ENCODE measurements around the gene CDC42SE2. TPM values are rescaled to one million over a fixed set of nuclear protein-coding genes. Genes with fewer than 3 reads are reported as not detected.
"Not testable (repeated sequence)": the region's sequence is repeated elsewhere in the genome, so short reads cannot be mapped to it uniquely, and the experiment has no call there.

Gene CDC42SE2
- total RNA-seq, 1 experiment from 2014 or later, result 23.2 TPM

- no peak overlapping the region for H3K27ac Mint-ChIP-seq
- WGBS (ENCODE audit: extremely low coverage, insufficient read length, low lambda C conversion rate), result no CpG with 5 or more reads among the region's 2 CpGs
These were observed 42.1 kb downstream of the CDC42SE2 start for GRCh38 chr5:131305906-131306305.

DNA sequence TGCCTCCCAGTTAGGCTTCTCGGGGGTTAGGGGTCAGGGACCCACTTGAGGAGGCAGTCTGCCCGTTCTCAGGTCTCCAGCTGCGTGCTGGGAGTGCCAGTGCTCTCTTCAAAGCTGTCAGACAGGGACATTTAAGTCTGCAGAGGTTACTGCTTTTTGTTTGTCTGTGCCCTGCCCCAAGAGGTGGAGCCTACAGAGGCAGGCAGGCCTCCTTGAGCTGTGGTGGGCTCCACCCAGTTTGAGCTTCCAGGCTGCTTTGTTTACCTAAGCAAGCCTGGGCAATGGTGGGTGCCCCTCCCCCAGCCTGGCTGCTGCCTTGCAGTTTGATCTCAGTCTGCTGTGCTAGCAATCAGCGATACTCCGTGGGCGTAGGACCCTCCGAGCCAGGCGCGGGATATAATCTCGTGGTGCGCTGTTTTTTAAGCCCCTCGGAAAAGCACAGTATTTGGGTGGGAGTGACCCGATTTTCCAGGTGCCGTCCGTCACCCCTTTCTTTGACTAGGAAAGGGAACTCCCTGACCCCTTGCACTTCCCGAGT lies 48.5 kb downstream of the CDC42SE2 start:
- peak overlapping the region; percentile 79 for H3K4me3 Mint-ChIP-seq
- peak overlapping the region; percentile 97 to 100 (median 99) for H3K27ac Mint-ChIP-seq

More at GRCh38 chr5:131305906-131306305, 42.1 kb downstream of the CDC42SE2 start:
- Histone ChIP-seq H3K27ac (ENCODE audit: insufficient read length, low read depth, low read length) (no peak overlapping the region), H2BK120ac (ENCODE audit: low read depth, low read length, poor library complexity, severe bottlenecking) (no peak overlapping the region), H3T11ph (ENCODE audit: low read length) (no peak overlapping the region), H2BK20ac (ENCODE audit: low read depth, low read length, poor library complexity, severe bottlenecking) (no peak overlapping the region), H3K18ac (ENCODE audit: insufficient read length, low read depth, low read length) (no peak overlapping the region), H2BK12ac (ENCODE audit: insufficient read length, low read depth, low read length) (no peak overlapping the region), H2AFZ (ENCODE audit: low read length) (no peak overlapping the region), H3K9ac (ENCODE audit: extremely low read depth, insufficient read length, low read length) (no peak overlapping the region), H3K27me3 (ENCODE audit: insufficient read depth, low read length) (no peaks in the 10 kb centered on the region), H3K56ac (ENCODE audit: insufficient read length, low read depth, low read length) (no peak overlapping the region), H2BK5ac (ENCODE audit: insufficient read length, low read length) (no peak overlapping the region), H3K9me3 (ENCODE audit: control insufficient read depth, low read depth, low read length) (no peaks in the 10 kb centered on the region), H3K14ac (ENCODE audit: insufficient read depth, low read length) (no peak overlapping the region), H2AK5ac (ENCODE audit: insufficient read length, low read length) (no peak overlapping the region), H4K20me1 (ENCODE audit: control insufficient read depth, insufficient read depth, insufficient read length) (no peaks in the 10 kb centered on the region), H3K4ac (ENCODE audit: low read depth, low read length) (no peak overlapping the region), H2BK15ac (ENCODE audit: low read depth, low read length) (no peak overlapping the region), H4K8ac (replicated peaks; ENCODE audit: insufficient read length, low read depth, low read length) (no peak overlapping the region), H3K79me2 (ENCODE audit: insufficient read depth, low read length) (peaks cover 2% of the 10 kb centered on the region; the same call in 1 of the 2 replicates), H3K23ac (ENCODE audit: insufficient read length, low read depth, low read length) (no peak overlapping the region), H4K5ac (ENCODE audit: insufficient read length, low read depth, low read length) (no peak overlapping the region), H3K4me1 (ENCODE audit: insufficient read depth, low read length) (no peaks in the 10 kb centered on the region), H3K4me2 (ENCODE audit: insufficient read depth, insufficient read length, low read length) (no peak overlapping the region), H3K23me2 (ENCODE audit: insufficient read length, low read depth, low read length, poor library complexity, severe bottlenecking) (no peaks in the 10 kb centered on the region), H4K91ac (ENCODE audit: insufficient read length, low read depth, low read length) (no peak overlapping the region), H3K79me1 (ENCODE audit: insufficient read depth, low read depth, low read length, poor library complexity, severe bottlenecking) (peaks cover 4% of the 10 kb centered on the region)
- no peak for DNase-seq
- TF ChIP-seq CTCF (conservative IDR thresholded peaks at IDR 0.05), result no peak
- H3K36me3 Mint-ChIP-seq (ENCODE audit: insufficient read depth in 1 of 3, low read depth in 3 of 3), result peaks cover 6 to 14% (median 8%) of the 10 kb centered on the region in 3 experiments; a peak in 5 of 7 replicates
- H3K4me3 Mint-ChIP-seq, result no peak overlapping the region
- H3K4me1 Mint-ChIP-seq, result no peaks in the 10 kb centered on the region
- no peaks in the 10 kb centered on the region; the same call in 1 of the 2 replicates for H3K27me3 Mint-ChIP-seq (ENCODE audit: low read depth)
- peaks cover 11 to 15% of the 10 kb centered on the region in 2 experiments; a peak in 4 of 5 replicates for H3K9me3 Mint-ChIP-seq

More for the DNA sequence above, 48.5 kb downstream of the CDC42SE2 start:
- Mint-ChIP-seq H3K9me3 (peaks cover 9 to 18% of the 10 kb centered on the region in 2 experiments), H3K4me1 (peaks cover 30 to 38% of the 10 kb centered on the region in 2 experiments), H3K36me3 (ENCODE audit: insufficient read depth in 1 of 3, low read depth in 3 of 3) (peaks cover 2 to 24% (median 8%) of the 10 kb centered on the region in 3 experiments)
- not testable (repeated sequence) for H3K56ac ChIP-seq (ENCODE audit: insufficient read length, low read depth, low read length); H2BK5ac ChIP-seq (ENCODE audit: insufficient read length, low read length); H2BK12ac ChIP-seq (ENCODE audit: insufficient read length, low read depth, low read length); H4K5ac ChIP-seq (ENCODE audit: insufficient read length, low read depth, low read length); H3K79me1 ChIP-seq (ENCODE audit: insufficient read depth, low read depth, low read length, poor library complexity, severe bottlenecking); H3K4ac ChIP-seq (ENCODE audit: low read depth, low read length); H3K4me1 ChIP-seq (ENCODE audit: insufficient read depth, low read length); H3K27me3 Mint-ChIP-seq (ENCODE audit: low read depth); H3K23ac ChIP-seq (ENCODE audit: insufficient read length, low read depth, low read length); H4K20me1 ChIP-seq (ENCODE audit: control insufficient read depth, insufficient read depth, insufficient read length); H3K79me2 ChIP-seq (ENCODE audit: insufficient read depth, low read length); H2BK20ac ChIP-seq (ENCODE audit: low read depth, low read length, poor library complexity, severe bottlenecking); H3K27ac ChIP-seq (ENCODE audit: insufficient read length, low read depth, low read length); H4K91ac ChIP-seq (ENCODE audit: insufficient read length, low read depth, low read length); H3K23me2 ChIP-seq (ENCODE audit: insufficient read length, low read depth, low read length, poor library complexity, severe bottlenecking); H2AK5ac ChIP-seq (ENCODE audit: insufficient read length, low read length); H3K14ac ChIP-seq (ENCODE audit: insufficient read depth, low read length); H4K8ac ChIP-seq (replicated peaks; ENCODE audit: insufficient read length, low read depth, low read length); H2AFZ ChIP-seq (ENCODE audit: low read length); H3T11ph ChIP-seq (ENCODE audit: low read length); H2BK15ac ChIP-seq (ENCODE audit: low read depth, low read length); H3K9me3 ChIP-seq (ENCODE audit: control insufficient read depth, low read depth, low read length); H3K27me3 ChIP-seq (ENCODE audit: insufficient read depth, low read length); H2BK120ac ChIP-seq (ENCODE audit: low read depth, low read length, poor library complexity, severe bottlenecking)
- Histone ChIP-seq H3K4me2 (ENCODE audit: insufficient read depth, insufficient read length, low read length) (peak overlapping the region; percentile 28), H3K9ac (ENCODE audit: extremely low read depth, insufficient read length, low read length) (peak overlapping the region; percentile 70), H3K18ac (ENCODE audit: insufficient read length, low read depth, low read length) (peak overlapping the region; percentile 78)
- no CpG with 5 or more reads among the region's 16 CpGs for WGBS (ENCODE audit: extremely low coverage, insufficient read length, low lambda C conversion rate)
- DNase-seq, result peak; percentile 34
